ENCODE results near the gene SFXN3. TPM values are rescaled to one million over a fixed set of nuclear protein-coding genes. Genes with fewer than 3 reads are reported as not detected.

Gene SFXN3
- total RNA-seq, 2 experiments from 2014 or later: 0.41 TPM; not detected in 1

- POLR2A ChIA-PET: no interaction called here
- H4K20me1 ChIP-seq (ENCODE audit: insufficient read depth, low read length): no peaks in the 10 kb centered on the region
- no peak for TF ChIP-seq EZH2phosphoT487 (IDR thresholded peaks at IDR 0.05; ENCODE audit: borderline replicate concordance, low read depth, low read length)
- TF ChIP-seq CTCF (conservative IDR thresholded peaks at IDR 0.05; ENCODE audit: low read length): no peak
- H2AFZ ChIP-seq (ENCODE audit: low read length): no peak overlapping the region
- H3K4me2 ChIP-seq (ENCODE audit: low read length): no peak overlapping the region
- no peaks in the 10 kb centered on the region for H3K79me2 ChIP-seq (ENCODE audit: insufficient read depth, low read depth, low read length)
- no TSS peak for BruUV-seq (replicated peaks)
- H3K4me3 ChIP-seq (ENCODE audit: low read depth, low read length, poor library complexity, severe bottlenecking): no peak overlapping the region
- H3K36me3 ChIP-seq (ENCODE audit: insufficient read depth, low read length): no peaks in the 10 kb centered on the region
- intact Hi-C loops (cut with micrococcal nuclease; ENCODE audit: unreplicated experiment): no loop called here
- no peaks in the 10 kb centered on the region for H3K9me2 ChIP-seq (ENCODE audit: insufficient read depth, low read length)
- no peak for DNase-seq (ENCODE audit: low spot score)
- CTCF ChIA-PET (ENCODE audit: unreplicated experiment): interaction anchor here (0.5 kb wide), 1 partner anchor 40 kb away, joined by 3 read pairs; no protein-coding TSS in a partner anchor
- H3K27ac ChIP-seq (ENCODE audit: low read depth, low read length, poor library complexity, severe bottlenecking): no peak overlapping the region
- peaks cover 13% of the 10 kb centered on the region for H3K4me1 ChIP-seq (ENCODE audit: insufficient read depth, low read length, poor library complexity, severe bottlenecking)
- no peaks in the 10 kb centered on the region for H3K9me3 ChIP-seq (ENCODE audit: low read length)
These were observed 28.6 kb upstream of the SFXN3 start for GRCh38 chr10:101002456-101002855.

DNA sequence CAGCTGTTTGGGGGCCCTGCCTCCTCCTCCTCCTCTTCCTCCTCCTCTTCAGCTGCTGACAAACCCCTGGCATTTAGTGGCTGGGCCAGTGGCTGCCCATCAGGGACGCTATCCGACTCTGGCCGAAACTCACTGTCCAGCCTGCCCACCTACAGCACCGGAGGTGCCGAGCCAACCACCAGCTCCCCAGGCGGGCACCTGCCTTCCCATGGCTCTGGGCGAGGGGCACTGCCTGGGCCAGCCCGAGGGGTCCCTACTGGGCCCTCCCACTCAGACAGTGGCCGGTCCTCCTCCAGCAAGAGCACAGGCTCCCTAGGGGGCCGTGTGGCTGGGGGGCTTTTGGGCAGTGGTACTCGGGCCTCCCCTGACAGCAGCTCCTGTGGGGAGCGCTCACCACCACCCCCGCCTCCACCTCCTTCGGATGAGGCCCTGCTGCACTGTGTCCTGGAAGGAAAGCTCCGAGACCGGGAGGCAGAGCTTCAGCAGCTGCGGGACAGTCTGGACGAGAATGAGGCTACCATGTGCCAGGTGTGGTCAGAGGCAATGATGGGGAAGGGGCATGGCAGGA lies 27.3 kb upstream of the SFXN3 start:
- DNase-seq (ENCODE audit: low spot score): no peak
- no peak overlapping the region for H3K4me2 ChIP-seq (ENCODE audit: low read length)
- no peaks in the 10 kb centered on the region for H3K36me3 ChIP-seq (ENCODE audit: insufficient read depth, low read length)
- no peaks in the 10 kb centered on the region for H3K9me2 ChIP-seq (ENCODE audit: insufficient read depth, low read length)
- H3K4me3 ChIP-seq (ENCODE audit: low read depth, low read length, poor library complexity, severe bottlenecking): no peak overlapping the region
- no peaks in the 10 kb centered on the region for H3K9me3 ChIP-seq (ENCODE audit: low read length)
- H3K4me1 ChIP-seq (ENCODE audit: insufficient read depth, low read length, poor library complexity, severe bottlenecking): peaks cover 3% of the 10 kb centered on the region
- POLR2A ChIA-PET: no interaction called here
- H2AFZ ChIP-seq (ENCODE audit: low read length): no peak overlapping the region
- no peak overlapping the region for H3K27ac ChIP-seq (ENCODE audit: low read depth, low read length, poor library complexity, severe bottlenecking)
- TF ChIP-seq EZH2phosphoT487 (IDR thresholded peaks at IDR 0.05; ENCODE audit: borderline replicate concordance, low read depth, low read length) (no peak), CTCF (conservative IDR thresholded peaks at IDR 0.05; ENCODE audit: low read length) (no peak)
- no TSS peak for BruUV-seq (replicated peaks)
- H4K20me1 ChIP-seq (ENCODE audit: insufficient read depth, low read length): no peaks in the 10 kb centered on the region
- no peaks in the 10 kb centered on the region for H3K79me2 ChIP-seq (ENCODE audit: insufficient read depth, low read depth, low read length)
- intact Hi-C loops (cut with micrococcal nuclease; ENCODE audit: unreplicated experiment): no loop called here
- CTCF ChIA-PET (ENCODE audit: unreplicated experiment): interaction anchor here (2.4 kb wide), 1 partner anchor 11 kb away, joined by 6 read pairs; no protein-coding TSS in a partner anchor

- no peak overlapping the region for H2AFZ ChIP-seq (ENCODE audit: low read length)
- intact Hi-C loops (cut with micrococcal nuclease; ENCODE audit: unreplicated experiment): no loop called here
- H3K4me1 ChIP-seq (ENCODE audit: insufficient read depth, low read length, poor library complexity, severe bottlenecking): no peaks in the 10 kb centered on the region
- H3K4me3 ChIP-seq (ENCODE audit: low read depth, low read length, poor library complexity, severe bottlenecking): no peak overlapping the region
- no peak overlapping the region for H3K4me2 ChIP-seq (ENCODE audit: low read length)
- H4K20me1 ChIP-seq (ENCODE audit: insufficient read depth, low read length): no peaks in the 10 kb centered on the region
- H3K9me3 ChIP-seq (ENCODE audit: low read length): no peaks in the 10 kb centered on the region
- H3K79me2 ChIP-seq (ENCODE audit: insufficient read depth, low read depth, low read length): no peaks in the 10 kb centered on the region
- no peak overlapping the region for H3K27ac ChIP-seq (ENCODE audit: low read depth, low read length, poor library complexity, severe bottlenecking)
- no peak for TF ChIP-seq EZH2phosphoT487 (IDR thresholded peaks at IDR 0.05; ENCODE audit: borderline replicate concordance, low read depth, low read length)
- no peak for TF ChIP-seq CTCF (conservative IDR thresholded peaks at IDR 0.05; ENCODE audit: low read length)
- CTCF ChIA-PET (ENCODE audit: unreplicated experiment): interaction anchor here (2.4 kb wide), 1 partner anchor 9 kb away, joined by 6 read pairs; no protein-coding TSS in a partner anchor
- no peaks in the 10 kb centered on the region for H3K9me2 ChIP-seq (ENCODE audit: insufficient read depth, low read length)
- POLR2A ChIA-PET: interaction anchor here (0.5 kb wide), 1 partner anchor 1825 kb away, joined by 3 read pairs; no protein-coding TSS in a partner anchor
- DNase-seq (ENCODE audit: low spot score): no peak
- no peaks in the 10 kb centered on the region for H3K36me3 ChIP-seq (ENCODE audit: insufficient read depth, low read length)
- no TSS peak for BruUV-seq (replicated peaks)
These were observed 25.7 kb upstream of the SFXN3 start for GRCh38 chr10:101005361-101005760.

All from OCI-LY7 (cell line).